Stimulated activated CD4-positive, alpha-beta T cell treated with anti-CD3 and anti-CD28 coated beads, Interleukin-12 subunit alpha, Interleukin-12 subunit beta, amount 100 ng/mL, for 48 hours (primary cell): ENCODE measurements around the gene BICD2.
"Not testable (repeated sequence)": the region's sequence is repeated elsewhere in the genome, so short reads cannot be mapped to it uniquely, and the experiment has no call there.

Experiments
- DNase-seq, 3 donors: peaks; one replicate each; pipeline ENCODE4 v3.0.0-alpha.2; 2020; ENCODE audit warnings: low read depth in 2 of 3, low spot score in 1 of 3

The BICD2 gene

GRCh38 chr9:92771309-92771708 is 6.7 kb upstream of the BICD2 start:
- DNase-seq = no peak

- DNase-seq = no peak
Measured at GRCh38 chr9:92770360-92770995, 5.8 kb upstream of the BICD2 start.

- no peak for DNase-seq
Measured at GRCh38 chr9:92769990-92770359, 5.3 kb upstream of the BICD2 start.

- no peak for DNase-seq
Measured at GRCh38 chr9:92769286-92769685, 4.7 kb upstream of the BICD2 start.

- not testable (repeated sequence) for DNase-seq
Measured at GRCh38 chr9:92768816-92769215, 4.2 kb upstream of the BICD2 start.

- DNase-seq = no peak
Measured at GRCh38 chr9:92767066-92768054, 2.7 kb upstream of the BICD2 start.

GRCh38 chr9:92764988-92765936 is 629 bp upstream of the BICD2 start:
- DNase-seq = peak; percentile 92 to 96 (median 96)

GRCh38 chr9:92763721-92764380 is 782 bp downstream of the BICD2 start:
- no peak for DNase-seq

GRCh38 chr9:92762781-92763708 is 1.6 kb downstream of the BICD2 start:
- no peak for DNase-seq

- no peak for DNase-seq
Measured at GRCh38 chr9:92762196-92762595, 2.4 kb downstream of the BICD2 start.

GRCh38 chr9:92761686-92762085 is 2.9 kb downstream of the BICD2 start:
- DNase-seq = no peak

GRCh38 chr9:92760494-92760893 is 4.1 kb downstream of the BICD2 start:
- DNase-seq = no peak

GRCh38 chr9:92760070-92760469 is 4.6 kb downstream of the BICD2 start:
- DNase-seq = no peak

GRCh38 chr9:92759446-92759845 is 5.2 kb downstream of the BICD2 start:
- no peak for DNase-seq

GRCh38 chr9:92756792-92757191 is 7.8 kb downstream of the BICD2 start:
- DNase-seq = no peak

- no peak for DNase-seq
Measured at GRCh38 chr9:92754091-92754745, 10.4 kb downstream of the BICD2 start.

GRCh38 chr9:92752812-92753404 is 11.7 kb downstream of the BICD2 start:
- no peak for DNase-seq

- no peak for DNase-seq
Measured at GRCh38 chr9:92749934-92750315, 14.7 kb downstream of the BICD2 start.
